ENCODE measurements around the gene TUBB4A. TPM values are rescaled to one million over a fixed set of nuclear protein-coding genes. Genes with fewer than 3 reads are reported as not detected.

The TUBB4A gene
- total and polyA plus RNA-seq, 9 of the 15 experiments (the other 6 are each of a cell fraction or from before 2014, with no cell fraction given): 0.14 to 7.0 (median 0.75) TPM

- TF ChIP-seq TAF1 (IDR thresholded peaks at IDR 0.05; ENCODE audit: control insufficient read depth, extremely low read depth, insufficient read depth, low read length, severe bottlenecking) (no peak), XRCC5 (IDR thresholded peaks at IDR 0.05; ENCODE audit: low read depth, low read length) (peak; percentile 98), NCOA4 (IDR thresholded peaks at IDR 0.05; ENCODE audit: partially characterized antibody) (no peak), KDM2B (CRISPR knock-in tag; IDR thresholded peaks at IDR 0.05) (no peak), TARDBP (IDR thresholded peaks at IDR 0.05) (0 out of 2 replicates have a peak, but pooled peaks have one; percentile 27), MTA3 (IDR thresholded peaks at IDR 0.05; ENCODE audit: borderline replicate concordance) (peak; percentile 20; the same call in 1 of the 2 replicates), JUN (IDR thresholded peaks at IDR 0.05; ENCODE audit: borderline replicate concordance, low read depth, low read length) (0 out of 2 replicates have a peak, but pooled peaks have one; percentile 44), JUN (CRISPR knock-in tag; IDR thresholded peaks at IDR 0.05; ENCODE audit: borderline replicate concordance) (no peak), FOXJ2 (tag; IDR thresholded peaks at IDR 0.05) (no peak), AFF4 (CRISPR knock-in tag; IDR thresholded peaks at IDR 0.05) (peak; percentile 88), CREB3L1 (IDR thresholded peaks at IDR 0.05; ENCODE audit: borderline replicate concordance, low read depth) (peak; percentile 66; the same call in 1 of the 2 replicates), NEUROD1 (IDR thresholded peaks at IDR 0.05; ENCODE audit: borderline replicate concordance, low read depth, low read length, partially characterized antibody) (peak; percentile 51), SRSF7 (optimal IDR thresholded peaks at IDR 0.05; ENCODE audit: low read depth, low read length) (no peak), CBX2 (IDR thresholded peaks at IDR 0.05; ENCODE audit: insufficient read depth, low read length, poor library complexity, severe bottlenecking) (no peak), NBN (IDR thresholded peaks at IDR 0.05; ENCODE audit: low read depth) (peak; percentile 78), ZNF354B (CRISPR knock-in tag; IDR thresholded peaks at IDR 0.05) (no peak), L3MBTL2 (IDR thresholded peaks at IDR 0.05) (peak; percentile 70; the same call in 1 of the 2 replicates), NR2C1 (IDR thresholded peaks at IDR 0.05) (no peak), NR2C1 (tag; IDR thresholded peaks at IDR 0.05) (no peak), NCOA2 (IDR thresholded peaks at IDR 0.05; ENCODE audit: partially characterized antibody in 2 of 2) (no peak)
- TF ChIP-seq, protein P1, sequence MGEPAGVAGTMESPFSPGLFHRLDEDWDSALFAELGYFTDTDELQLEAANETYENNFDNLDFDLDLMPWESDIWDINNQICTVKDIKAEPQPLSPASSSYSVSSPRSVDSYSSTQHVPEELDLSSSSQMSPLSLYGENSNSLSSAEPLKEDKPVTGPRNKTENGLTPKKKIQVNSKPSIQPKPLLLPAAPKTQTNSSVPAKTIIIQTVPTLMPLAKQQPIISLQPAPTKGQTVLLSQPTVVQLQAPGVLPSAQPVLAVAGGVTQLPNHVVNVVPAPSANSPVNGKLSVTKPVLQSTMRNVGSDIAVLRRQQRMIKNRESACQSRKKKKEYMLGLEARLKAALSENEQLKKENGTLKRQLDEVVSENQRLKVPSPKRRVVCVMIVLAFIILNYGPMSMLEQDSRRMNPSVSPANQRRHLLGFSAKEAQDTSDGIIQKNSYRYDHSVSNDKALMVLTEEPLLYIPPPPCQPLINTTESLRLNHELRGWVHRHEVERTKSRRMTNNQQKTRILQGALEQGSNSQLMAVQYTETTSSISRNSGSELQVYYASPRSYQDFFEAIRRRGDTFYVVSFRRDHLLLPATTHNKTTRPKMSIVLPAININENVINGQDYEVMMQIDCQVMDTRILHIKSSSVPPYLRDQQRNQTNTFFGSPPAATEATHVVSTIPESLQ (CRISPR knock-in tag; IDR thresholded peaks at IDR 0.05): no peak
These were observed 14.7 kb upstream of the TUBB4A start (continued) for GRCh38 chr19:6516659-6517291.
